ENCODE data around the gene NUAK2. TPM values are rescaled to one million over a fixed set of nuclear protein-coding genes. Genes with fewer than 3 reads are reported as not detected.

Gene NUAK2
- total RNA-seq, 1 experiment from 2014 or later = 25.7 TPM

DNA sequence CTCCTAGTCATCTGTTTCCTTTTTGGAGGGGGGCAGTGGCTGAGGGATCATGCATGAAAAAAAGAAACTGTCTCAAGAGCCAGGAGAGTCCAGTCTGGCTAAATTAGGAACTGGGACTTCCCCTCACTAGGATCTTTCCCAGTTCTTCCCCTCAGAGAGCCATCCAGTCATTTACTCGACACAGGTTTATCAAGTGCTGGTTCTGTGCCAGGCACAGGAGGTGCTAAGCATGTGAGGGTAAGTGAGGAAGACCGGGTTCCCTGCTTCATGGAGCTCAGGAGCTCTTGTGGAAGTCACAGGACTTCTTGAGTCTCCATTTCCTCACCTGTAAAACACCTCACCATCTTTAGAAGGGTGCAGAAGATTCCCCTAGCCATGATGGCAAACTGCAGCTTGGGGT lies 8.6 kb upstream of the NUAK2 start:
- no peaks in the 10 kb centered on the region for H3K9me3 Mint-ChIP-seq (ENCODE audit: unreplicated experiment)
- H3K4me1 Mint-ChIP-seq (ENCODE audit: low read depth, unreplicated experiment) = peaks cover 3% of the 10 kb centered on the region
- ChIA-PET CTCF (interaction anchor here (0.5 to 8.9 kb wide), 2 partner anchors 57 to 359 kb away, joined by 3 to 341 read pairs; no protein-coding TSS in a partner anchor), POLR2A (no interaction called here)
- no peaks in the 10 kb centered on the region for H3K36me3 Mint-ChIP-seq (ENCODE audit: insufficient read depth, unreplicated experiment)
- Histone ChIP-seq H3K4me1 (peaks cover 2% of the 10 kb centered on the region), H3K9me3 (no peaks in the 10 kb centered on the region), H3K27me3 (replicated peaks; ENCODE audit: control insufficient read depth, insufficient read depth, low read length) (no peaks in the 10 kb centered on the region), H3K4me3 (ENCODE audit: low read depth, low read length) (no peak overlapping the region), H3K36me3 (ENCODE audit: control insufficient read depth, insufficient read depth, low read length) (no peaks in the 10 kb centered on the region)
- H3K27me3 Mint-ChIP-seq (ENCODE audit: insufficient read depth, unreplicated experiment) = no peaks in the 10 kb centered on the region
- no peak overlapping the region for H3K27ac Mint-ChIP-seq (ENCODE audit: unreplicated experiment)
- TF ChIP-seq, protein P1, sequence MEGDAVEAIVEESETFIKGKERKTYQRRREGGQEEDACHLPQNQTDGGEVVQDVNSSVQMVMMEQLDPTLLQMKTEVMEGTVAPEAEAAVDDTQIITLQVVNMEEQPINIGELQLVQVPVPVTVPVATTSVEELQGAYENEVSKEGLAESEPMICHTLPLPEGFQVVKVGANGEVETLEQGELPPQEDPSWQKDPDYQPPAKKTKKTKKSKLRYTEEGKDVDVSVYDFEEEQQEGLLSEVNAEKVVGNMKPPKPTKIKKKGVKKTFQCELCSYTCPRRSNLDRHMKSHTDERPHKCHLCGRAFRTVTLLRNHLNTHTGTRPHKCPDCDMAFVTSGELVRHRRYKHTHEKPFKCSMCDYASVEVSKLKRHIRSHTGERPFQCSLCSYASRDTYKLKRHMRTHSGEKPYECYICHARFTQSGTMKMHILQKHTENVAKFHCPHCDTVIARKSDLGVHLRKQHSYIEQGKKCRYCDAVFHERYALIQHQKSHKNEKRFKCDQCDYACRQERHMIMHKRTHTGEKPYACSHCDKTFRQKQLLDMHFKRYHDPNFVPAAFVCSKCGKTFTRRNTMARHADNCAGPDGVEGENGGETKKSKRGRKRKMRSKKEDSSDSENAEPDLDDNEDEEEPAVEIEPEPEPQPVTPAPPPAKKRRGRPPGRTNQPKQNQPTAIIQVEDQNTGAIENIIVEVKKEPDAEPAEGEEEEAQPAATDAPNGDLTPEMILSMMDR (IDR thresholded peaks at IDR 0.05; ENCODE audit: insufficient read depth in 1 of 2, low read depth in 1 of 2, low read length in 1 of 2, severe bottlenecking in 1 of 2, unreplicated experiment in 1 of 2) = no peak
- BruUV-seq (replicated peaks) = no TSS peak
- DNase-seq = no peak
- intact Hi-C loops (cut with micrococcal nuclease; ENCODE audit: unreplicated experiment) = no loop called here
- no peak overlapping the region for H3K4me3 Mint-ChIP-seq (ENCODE audit: unreplicated experiment)

DNA sequence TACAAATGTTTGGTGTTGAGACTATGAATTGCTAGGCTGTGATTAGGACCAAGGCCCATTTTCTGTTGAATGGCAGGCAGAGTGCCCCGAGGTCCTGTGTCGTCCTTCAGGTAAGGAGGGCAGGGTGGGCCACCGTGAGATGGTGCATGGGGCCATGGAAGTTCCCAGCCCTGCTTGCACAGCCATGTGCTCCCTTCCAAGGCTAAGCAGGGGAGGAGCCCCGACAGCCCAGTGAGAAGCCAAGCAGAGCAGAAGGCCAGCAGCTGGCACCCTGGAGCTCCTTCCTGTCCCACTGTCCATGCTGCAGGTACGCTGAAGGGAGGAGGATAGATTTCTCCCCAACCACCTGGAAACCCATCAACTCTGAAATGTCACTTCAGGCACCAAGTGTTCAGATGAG lies 8.2 kb upstream of the NUAK2 start:
- Histone ChIP-seq H3K4me1 (peaks cover 6% of the 10 kb centered on the region), H3K9me3 (no peaks in the 10 kb centered on the region), H3K4me3 (ENCODE audit: low read depth, low read length) (no peak overlapping the region), H3K27me3 (replicated peaks; ENCODE audit: control insufficient read depth, insufficient read depth, low read length) (no peaks in the 10 kb centered on the region), H3K36me3 (ENCODE audit: control insufficient read depth, insufficient read depth, low read length) (no peaks in the 10 kb centered on the region)
- ChIA-PET CTCF (interaction anchor here (8.9 kb wide), 1 partner anchor 57 kb away, joined by 341 read pairs; no protein-coding TSS in a partner anchor), POLR2A (no interaction called here)
- H3K27me3 Mint-ChIP-seq (ENCODE audit: insufficient read depth, unreplicated experiment) = no peaks in the 10 kb centered on the region
- no peaks in the 10 kb centered on the region for H3K9me3 Mint-ChIP-seq (ENCODE audit: unreplicated experiment)
- intact Hi-C loops (cut with micrococcal nuclease; ENCODE audit: unreplicated experiment) = no loop called here
- H3K27ac Mint-ChIP-seq (ENCODE audit: unreplicated experiment) = no peak overlapping the region
- H3K36me3 Mint-ChIP-seq (ENCODE audit: insufficient read depth, unreplicated experiment) = no peaks in the 10 kb centered on the region
- no peak overlapping the region for H3K4me3 Mint-ChIP-seq (ENCODE audit: unreplicated experiment)
- H3K4me1 Mint-ChIP-seq (ENCODE audit: low read depth, unreplicated experiment) = peaks cover 7% of the 10 kb centered on the region
- TF ChIP-seq, protein P1 (IDR thresholded peaks at IDR 0.05; ENCODE audit: insufficient read depth in 1 of 2, low read depth in 1 of 2, low read length in 1 of 2, severe bottlenecking in 1 of 2, unreplicated experiment in 1 of 2) = no peak
- no TSS peak for BruUV-seq (replicated peaks)
- DNase-seq = no peak

DNA sequence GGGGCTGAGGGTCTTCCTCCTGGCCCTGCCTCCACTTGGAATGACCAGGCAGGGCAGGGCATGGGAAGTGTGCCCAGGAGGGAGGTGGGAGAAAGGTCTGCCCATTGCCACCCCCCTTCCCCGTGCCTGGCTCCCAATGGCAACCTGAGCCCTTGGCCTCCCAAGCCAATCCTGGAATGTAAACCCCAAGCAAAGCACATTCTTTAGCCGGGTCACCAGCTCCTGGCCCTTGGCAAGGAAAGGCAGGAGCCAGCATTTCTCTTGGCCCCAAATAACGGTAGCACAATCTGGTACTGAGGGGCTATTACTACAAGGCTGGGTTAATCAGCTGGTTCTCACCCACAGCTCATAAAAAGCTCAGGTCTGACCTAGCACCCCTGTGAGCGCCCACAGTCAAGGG lies 6.9 kb upstream of the NUAK2 start:
- Histone ChIP-seq H3K27me3 (replicated peaks; ENCODE audit: control insufficient read depth, insufficient read depth, low read length) (no peaks in the 10 kb centered on the region), H3K36me3 (ENCODE audit: control insufficient read depth, insufficient read depth, low read length) (no peaks in the 10 kb centered on the region), H3K9me3 (no peaks in the 10 kb centered on the region), H3K4me3 (ENCODE audit: low read depth, low read length) (no peak overlapping the region), H3K4me1 (peaks cover 12% of the 10 kb centered on the region)
- no peak for DNase-seq
- no TSS peak for BruUV-seq (replicated peaks)
- Mint-ChIP-seq H3K36me3 (ENCODE audit: insufficient read depth, unreplicated experiment) (no peaks in the 10 kb centered on the region), H3K27me3 (ENCODE audit: insufficient read depth, unreplicated experiment) (no peaks in the 10 kb centered on the region), H3K9me3 (ENCODE audit: unreplicated experiment) (no peaks in the 10 kb centered on the region), H3K4me3 (ENCODE audit: unreplicated experiment) (no peak overlapping the region), H3K4me1 (ENCODE audit: low read depth, unreplicated experiment) (peaks cover 16% of the 10 kb centered on the region), H3K27ac (ENCODE audit: unreplicated experiment) (no peak overlapping the region)
- TF ChIP-seq, protein P1 (IDR thresholded peaks at IDR 0.05; ENCODE audit: insufficient read depth in 1 of 2, low read depth in 1 of 2, low read length in 1 of 2, severe bottlenecking in 1 of 2, unreplicated experiment in 1 of 2) = no peak
- CTCF ChIA-PET = interaction anchor here (8.9 kb wide), 1 partner anchor 55 kb away, joined by 341 read pairs; no protein-coding TSS in a partner anchor
- POLR2A ChIA-PET = no interaction called here
- intact Hi-C loops (cut with micrococcal nuclease; ENCODE audit: unreplicated experiment) = no loop called here
